ENCODE data around the gene NIF3L1. TPM values are rescaled to one million over a fixed set of nuclear protein-coding genes. Genes with fewer than 3 reads are reported as not detected.

The NIF3L1 gene
- total RNA-seq: 19.8 and 42.4 TPM in 2 replicates

GRCh38 chr2:200888704-200889625, at the start of gene NIF3L1, which contains the start of gene PPIL3:
NIF3L1 (plus strand) TSS chr2:200889371; CDS start chr2:200891944, 2,573 bp downstream.
PPIL3 (minus strand) TSS chr2:200889077; CDS start chr2:200887615, 1,462 bp downstream.

GRCh38 chr2:200864176-200865034, 24.8 kb upstream of the NIF3L1 start, which contains the start of gene CLK1:
CLK1 (minus strand) TSS chr2:200864658; CDS start chr2:200861862, 2,796 bp downstream.

Other genes with a start within 250 kb of the NIF3L1 start
- 193 and 270 TPM in 2 replicates for gene BZW1, start 77.5 kb upstream of the NIF3L1 start, total RNA-seq
- gene CLK1, start 24.7 kb upstream of the NIF3L1 start, total RNA-seq: 7.5 and 33.6 TPM in 2 replicates
- gene PPIL3, start 294 bp upstream of the NIF3L1 start, total RNA-seq: 16.9 and 18.5 TPM in 2 replicates
- 6.0 and 10.9 TPM in 2 replicates for gene ORC2, start 74.3 kb downstream of the NIF3L1 start, total RNA-seq
- 2.0 and 3.7 TPM in 2 replicates for gene HYCC2, start 182.3 kb downstream of the NIF3L1 start, total RNA-seq
- gene NDUFB3, start 182.6 kb downstream of the NIF3L1 start, total RNA-seq: 30.7 and 53.8 TPM in 2 replicates
- 51.3 and 54.3 TPM in 2 replicates for gene CFLAR, start 226.8 kb downstream of the NIF3L1 start, total RNA-seq

Measured in mesangial cell (primary cell).